IPS-18a (cell line): ENCODE results near the gene BATF3.

Experiments used
- H3K27ac ChIP-seq: one replicate; pipeline ENCODE4 v1.5.1; 2013; ENCODE audit warnings: low read length
- H3K27me3 ChIP-seq: one replicate; pipeline ENCODE4 v1.6.1; 2013; ENCODE audit warnings: mild to moderate bottlenecking, low read length; ENCODE audit not compliant: control insufficient read depth, insufficient read depth
- H3K36me3 ChIP-seq: one replicate; pipeline ENCODE4 v1.6.1; 2013; ENCODE audit warnings: low read depth, low read length; ENCODE audit not compliant: control insufficient read depth
- H3K4me1 ChIP-seq: one replicate; pipeline ENCODE4 v1.6.1; 2013; ENCODE audit warnings: low read depth, low read length; ENCODE audit not compliant: control insufficient read depth
- H3K4me3 ChIP-seq: one replicate; pipeline ENCODE4 v1.5.1; 2013; ENCODE audit warnings: low read length
- H3K9ac ChIP-seq: one replicate; pipeline ENCODE4 v1.6.1; 2013; ENCODE audit warnings: mild to moderate bottlenecking, low read length, moderate library complexity
- H3K9me3 ChIP-seq: one replicate; pipeline ENCODE4 v1.6.1; 2013; ENCODE audit warnings: low read depth, low read length; ENCODE audit not compliant: control insufficient read depth

BATF3 gene

GRCh38 chr1:212689196-212689725 lies 10.4 kb downstream of the BATF3 start:
- no peaks in the 10 kb centered on the region for H3K9me3 ChIP-seq

GRCh38 chr1:212688341-212689047 lies 11.1 kb downstream of the BATF3 start:
- no peaks in the 10 kb centered on the region for H3K9me3 ChIP-seq

More at GRCh38 chr1:212689196-212689725, 10.4 kb downstream of the BATF3 start:
- Histone ChIP-seq H3K4me3 (no peak overlapping the region), H3K27ac (no peak overlapping the region), H3K9ac (no peak overlapping the region), H3K27me3 (no peaks in the 10 kb centered on the region), H3K36me3 (no peaks in the 10 kb centered on the region), H3K4me1 (no peaks in the 10 kb centered on the region)

GRCh38 chr1:212687811-212688210 lies 11.8 kb downstream of the BATF3 start:
- H3K4me3 ChIP-seq: no peak overlapping the region
- no peaks in the 10 kb centered on the region for H3K9me3 ChIP-seq
- no peak overlapping the region for H3K27ac ChIP-seq
- H3K27me3 ChIP-seq: no peaks in the 10 kb centered on the region
- H3K4me1 ChIP-seq: peaks cover 4% of the 10 kb centered on the region
- H3K36me3 ChIP-seq: no peaks in the 10 kb centered on the region
- no peak overlapping the region for H3K9ac ChIP-seq

More at GRCh38 chr1:212688341-212689047, 11.1 kb downstream of the BATF3 start:
- Histone ChIP-seq H3K4me1 (peaks cover under 1% of the 10 kb centered on the region), H3K4me3 (no peak overlapping the region), H3K9ac (no peak overlapping the region), H3K27me3 (no peaks in the 10 kb centered on the region), H3K27ac (no peak overlapping the region), H3K36me3 (no peaks in the 10 kb centered on the region)

- H3K4me3 ChIP-seq: no peak overlapping the region
- H3K36me3 ChIP-seq: no peaks in the 10 kb centered on the region
- H3K9ac ChIP-seq: no peak overlapping the region
- H3K9me3 ChIP-seq: no peaks in the 10 kb centered on the region
- H3K27ac ChIP-seq: no peak overlapping the region
- no peaks in the 10 kb centered on the region for H3K27me3 ChIP-seq
- H3K4me1 ChIP-seq: peaks cover 4% of the 10 kb centered on the region
Observed at GRCh38 chr1:212686591-212686990, 13.0 kb downstream of the BATF3 start.

- Histone ChIP-seq H3K27me3 (no peaks in the 10 kb centered on the region), H3K27ac (no peak overlapping the region), H3K4me3 (no peak overlapping the region), H3K36me3 (no peaks in the 10 kb centered on the region), H3K4me1 (peaks cover 4% of the 10 kb centered on the region), H3K9ac (no peak overlapping the region), H3K9me3 (no peaks in the 10 kb centered on the region)
Observed at GRCh38 chr1:212686069-212686468, 13.6 kb downstream of the BATF3 start.

- no peak overlapping the region for H3K4me3 ChIP-seq
- no peaks in the 10 kb centered on the region for H3K9me3 ChIP-seq
- H3K27ac ChIP-seq: no peak overlapping the region
Observed at GRCh38 chr1:212685429-212685828, 14.2 kb downstream of the BATF3 start.

GRCh38 chr1:212684521-212685090 lies 15.0 kb downstream of the BATF3 start:
- Histone ChIP-seq H3K27me3 (no peaks in the 10 kb centered on the region), H3K9ac (no peak overlapping the region), H3K9me3 (no peaks in the 10 kb centered on the region), H3K36me3 (no peaks in the 10 kb centered on the region), H3K4me3 (no peak overlapping the region), H3K4me1 (peaks cover 4% of the 10 kb centered on the region), H3K27ac (no peak overlapping the region)

More at GRCh38 chr1:212685429-212685828, 14.2 kb downstream of the BATF3 start:
- H3K27me3 ChIP-seq: no peaks in the 10 kb centered on the region
- peaks cover 4% of the 10 kb centered on the region for H3K4me1 ChIP-seq
- no peak overlapping the region for H3K9ac ChIP-seq
- H3K36me3 ChIP-seq: no peaks in the 10 kb centered on the region

GRCh38 chr1:212684076-212684475 lies 15.6 kb downstream of the BATF3 start:
- Histone ChIP-seq H3K36me3 (no peaks in the 10 kb centered on the region), H3K4me3 (no peak overlapping the region), H3K27me3 (no peaks in the 10 kb centered on the region), H3K4me1 (peaks cover 4% of the 10 kb centered on the region), H3K9ac (no peak overlapping the region), H3K9me3 (no peaks in the 10 kb centered on the region), H3K27ac (no peak overlapping the region)

GRCh38 chr1:212683357-212683722 lies 16.3 kb downstream of the BATF3 start:
- H3K4me3 ChIP-seq: no peak overlapping the region
- peaks cover 4% of the 10 kb centered on the region for H3K4me1 ChIP-seq
- no peaks in the 10 kb centered on the region for H3K36me3 ChIP-seq
- no peaks in the 10 kb centered on the region for H3K9me3 ChIP-seq
- H3K27ac ChIP-seq: no peak overlapping the region
- no peaks in the 10 kb centered on the region for H3K27me3 ChIP-seq
- H3K9ac ChIP-seq: no peak overlapping the region

- H3K27ac ChIP-seq: no peak overlapping the region
- no peaks in the 10 kb centered on the region for H3K36me3 ChIP-seq
- no peaks in the 10 kb centered on the region for H3K27me3 ChIP-seq
- H3K4me1 ChIP-seq: peaks cover 4% of the 10 kb centered on the region
- H3K9me3 ChIP-seq: no peaks in the 10 kb centered on the region
- H3K9ac ChIP-seq: no peak overlapping the region
- H3K4me3 ChIP-seq: no peak overlapping the region
Observed at GRCh38 chr1:212680680-212681389, 18.8 kb downstream of the BATF3 start.

- Histone ChIP-seq H3K9me3 (no peaks in the 10 kb centered on the region), H3K36me3 (no peaks in the 10 kb centered on the region), H3K9ac (no peak overlapping the region), H3K27me3 (no peaks in the 10 kb centered on the region), H3K4me1 (peaks cover 4% of the 10 kb centered on the region), H3K27ac (no peak overlapping the region), H3K4me3 (no peak overlapping the region)
Observed at GRCh38 chr1:212678456-212679410, 20.9 kb downstream of the BATF3 start.
